Prostate gland (tissue), 2 donors: ENCODE measurements around the gene EPB41L1. TPM values are rescaled to one million over a fixed set of nuclear protein-coding genes. Genes with fewer than 3 reads are reported as not detected.

Experiments used
- DNase-seq: peaks from one replicate; pipeline ENCODE4 v3.0.0-alpha.2; 2019; ENCODE audit warnings: low spot score
- H3K27ac ChIP-seq, 2 donors: fragments of 200-600 bp; sonication (generic); 2 replicates each; pipeline ENCODE4 v1.5.1; 2017 to 2019
- H3K27me3 ChIP-seq: fragments of 200-600 bp; sonication (generic); replicated peaks from 2 replicates; pipeline ENCODE4 v1.5.1; 2019; ENCODE audit not compliant: insufficient read depth
- H3K36me3 ChIP-seq, 2 donors: fragments of 200-600 bp; sonication (generic); 1 replicate in 1 of 2; 2 replicates in 1 of 2; pipeline versions ENCODE4 v1.5.1 to v1.8.1; 2017 to 2019
- H3K4me1 ChIP-seq: fragments of 200-600 bp; sonication (generic); replicated peaks from 2 replicates; pipeline ENCODE4 v1.5.1; 2019
- H3K4me3 ChIP-seq, 2 donors: fragments of 200-600 bp; sonication (generic); 2 replicates each; pipeline ENCODE4 v1.5.1; 2017 to 2019
- H3K9me3 ChIP-seq: fragments of 200-600 bp; sonication (generic); 2 replicates; pipeline ENCODE4 v1.5.1; 2017
- POLR2A ChIP-seq: fragments of 450-650 bp; IDR thresholded peaks from one replicate; pipeline ENCODE4 v1.6.1; 2016; ENCODE audit warnings: antibody characterized with exemption, mild to moderate bottlenecking
- POLR2AphosphoS5 ChIP-seq: sonication (generic); formaldehyde crosslinking; IDR thresholded peaks from one replicate; pipeline ENCODE4 v1.6.1; 2017; ENCODE audit warnings: antibody characterized with exemption
- WGBS: methylation state at CpG from one replicate; pipeline ENCODE4 v1.1.5; 2018; 5-methylcytosine and 5-hydroxymethylcytosine counted together
- intact Hi-C: fragments of 100-400 bp; cut with DNase I; formaldehyde crosslinking; loops from one replicate; pipeline ENCODE4 v1.14.2; 2022
- total RNA-seq, 2 donors: library from RNA; depleted of rRNA; stranded (reverse); fragments of >200 nt; gene quantifications; one replicate each; pipeline ENCODE4 v1.1.0, GENCODE V29; 2016
- TF ChIP-seq, protein P1 (sequence below), 4 experiments: fragments of 200-600 bp in 2 of 4; fragments of 450-650 bp in 2 of 4; sonication (generic) in 2 of 4; IDR thresholded peaks; 1 replicate in 3 of 4; 2 replicates in 1 of 4; pipeline ENCODE4 v1.5.1; 2016 to 2019; ENCODE audit warnings: antibody characterized with exemption in 4 of 4, mild to moderate bottlenecking in 2 of 4, moderate library complexity in 2 of 4

The EPB41L1 gene
- total RNA-seq, 2 donors from 2014 or later: 27.7 to 91.1 TPM

DNA sequence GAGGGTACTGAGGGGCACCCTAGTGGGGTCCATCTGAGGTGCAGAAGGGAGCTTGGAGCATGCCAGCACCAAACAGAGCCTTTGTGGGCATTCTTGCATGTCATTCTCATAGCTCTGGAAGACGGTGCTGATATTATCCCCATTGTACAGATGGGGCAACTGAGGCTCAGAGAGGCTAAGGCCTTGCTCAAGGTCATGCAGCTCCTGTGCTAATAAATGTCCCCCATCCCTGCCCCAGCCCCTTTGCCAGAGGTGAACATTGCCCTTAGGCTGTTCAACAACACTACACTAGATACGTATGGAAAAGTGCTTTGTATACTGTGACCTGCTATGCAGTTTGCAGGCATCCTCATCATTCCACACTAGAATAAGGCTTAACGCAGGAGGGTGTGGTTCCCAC, 5.5 kb upstream of the EPB41L1 start:
- no peaks in the 10 kb centered on the region for H3K4me1 ChIP-seq
- no peaks in the 10 kb centered on the region for H3K36me3 ChIP-seq
- no peak for DNase-seq
- no peak overlapping the region for H3K4me3 ChIP-seq
- H3K9me3 ChIP-seq: no peaks in the 10 kb centered on the region
- TF ChIP-seq, protein P1, sequence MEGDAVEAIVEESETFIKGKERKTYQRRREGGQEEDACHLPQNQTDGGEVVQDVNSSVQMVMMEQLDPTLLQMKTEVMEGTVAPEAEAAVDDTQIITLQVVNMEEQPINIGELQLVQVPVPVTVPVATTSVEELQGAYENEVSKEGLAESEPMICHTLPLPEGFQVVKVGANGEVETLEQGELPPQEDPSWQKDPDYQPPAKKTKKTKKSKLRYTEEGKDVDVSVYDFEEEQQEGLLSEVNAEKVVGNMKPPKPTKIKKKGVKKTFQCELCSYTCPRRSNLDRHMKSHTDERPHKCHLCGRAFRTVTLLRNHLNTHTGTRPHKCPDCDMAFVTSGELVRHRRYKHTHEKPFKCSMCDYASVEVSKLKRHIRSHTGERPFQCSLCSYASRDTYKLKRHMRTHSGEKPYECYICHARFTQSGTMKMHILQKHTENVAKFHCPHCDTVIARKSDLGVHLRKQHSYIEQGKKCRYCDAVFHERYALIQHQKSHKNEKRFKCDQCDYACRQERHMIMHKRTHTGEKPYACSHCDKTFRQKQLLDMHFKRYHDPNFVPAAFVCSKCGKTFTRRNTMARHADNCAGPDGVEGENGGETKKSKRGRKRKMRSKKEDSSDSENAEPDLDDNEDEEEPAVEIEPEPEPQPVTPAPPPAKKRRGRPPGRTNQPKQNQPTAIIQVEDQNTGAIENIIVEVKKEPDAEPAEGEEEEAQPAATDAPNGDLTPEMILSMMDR (IDR thresholded peaks at IDR 0.05): no peak
- no peak for TF ChIP-seq POLR2A
- TF ChIP-seq POLR2AphosphoS5: no peak
- intact Hi-C loops: no loop called here
- no peak overlapping the region for H3K27ac ChIP-seq
- no peaks in the 10 kb centered on the region for H3K27me3 ChIP-seq
- WGBS: 69% methylated on average over 3 of the region's 3 CpGs

DNA sequence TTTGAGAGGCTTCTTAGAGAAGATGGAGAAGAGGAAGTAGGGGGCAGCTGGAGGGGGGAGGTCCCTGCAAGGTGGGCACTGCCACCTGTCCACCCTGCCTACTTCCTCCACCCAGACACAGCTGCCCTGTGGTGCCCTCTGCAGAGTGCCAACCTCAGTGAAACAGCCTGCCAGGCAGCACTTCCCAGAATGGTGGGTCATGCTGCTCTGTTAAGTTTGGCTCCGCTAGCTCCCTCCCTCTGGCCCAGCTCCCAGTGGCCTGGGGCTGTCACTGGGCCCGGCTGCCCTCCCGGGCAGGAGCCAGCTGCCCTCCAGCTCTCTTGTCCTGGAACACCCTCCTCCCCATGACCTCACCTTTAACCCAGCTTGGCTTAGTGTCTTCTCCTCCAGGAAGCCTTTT, 5.1 kb upstream of the EPB41L1 start:
- DNase-seq: no peak
- Histone ChIP-seq H3K4me1 (no peaks in the 10 kb centered on the region), H3K27me3 (no peaks in the 10 kb centered on the region), H3K9me3 (no peaks in the 10 kb centered on the region), H3K36me3 (no peaks in the 10 kb centered on the region), H3K27ac (no peak overlapping the region), H3K4me3 (no peak overlapping the region)
- intact Hi-C loops: no loop called here
- TF ChIP-seq POLR2AphosphoS5: no peak
- WGBS: 42% methylated on average over 3 of the region's 3 CpGs

DNA sequence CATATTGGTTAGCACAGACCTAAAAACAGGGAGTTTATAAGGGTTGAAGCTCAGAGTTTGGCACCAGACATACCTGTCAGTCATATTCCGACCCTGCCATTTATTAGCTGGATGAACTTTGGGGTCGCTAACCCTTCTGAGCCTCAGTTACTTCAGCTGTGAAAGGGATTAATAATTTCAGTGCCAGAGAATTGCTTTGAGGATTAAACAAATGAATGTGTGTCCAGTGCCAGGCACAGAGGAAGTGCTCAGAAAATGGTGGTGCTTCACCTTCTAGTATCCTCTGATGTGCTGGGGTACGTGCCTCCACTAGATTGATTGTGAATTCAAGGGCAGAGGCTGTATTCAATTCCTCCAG, 4.1 kb upstream of the EPB41L1 start:
- Histone ChIP-seq H3K36me3 (no peaks in the 10 kb centered on the region), H3K4me3 (no peak overlapping the region), H3K27me3 (no peaks in the 10 kb centered on the region), H3K9me3 (no peaks in the 10 kb centered on the region), H3K27ac (no peak overlapping the region), H3K4me1 (peaks cover 5% of the 10 kb centered on the region)
- DNase-seq: no peak
- 92% methylated on average over 3 of the region's 3 CpGs for WGBS
- intact Hi-C loops: no loop called here
- TF ChIP-seq POLR2AphosphoS5: no peak
- TF ChIP-seq, protein P1 (IDR thresholded peaks at IDR 0.05): no peak
- no peak for TF ChIP-seq POLR2A

DNA sequence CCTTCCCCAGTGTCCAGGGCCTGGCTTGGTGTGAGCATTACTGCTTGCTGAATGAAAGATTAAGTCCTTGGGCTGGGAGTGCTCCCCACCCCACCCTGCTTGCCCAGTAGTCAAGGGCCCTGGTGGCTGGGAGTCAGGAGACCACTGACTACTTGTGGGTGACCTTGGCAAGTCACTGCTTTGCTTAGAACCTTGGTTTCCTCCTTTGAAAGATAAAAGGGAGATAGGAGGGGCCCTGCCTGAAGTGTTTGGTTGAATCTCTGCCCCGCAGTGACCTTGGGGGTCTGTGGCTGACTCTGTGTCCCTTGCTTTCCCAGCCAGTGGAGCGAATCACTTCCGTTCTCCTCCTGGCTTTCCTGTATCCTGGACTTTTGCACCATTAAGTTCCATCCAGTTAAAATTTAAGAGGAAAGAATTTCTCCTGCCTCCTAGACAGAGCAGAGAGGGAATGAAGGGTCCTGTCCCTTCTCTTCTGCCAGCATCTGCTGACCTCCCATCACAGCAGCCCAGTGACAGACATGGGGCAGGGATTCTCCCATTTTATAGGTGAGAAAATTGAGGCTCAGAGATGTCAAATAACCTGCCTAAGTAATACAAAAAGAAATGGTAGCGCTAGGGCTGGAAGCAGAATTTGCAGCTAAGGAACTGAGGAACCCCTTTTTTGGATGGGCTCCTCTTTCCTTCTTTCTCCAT, 3.5 kb upstream of the EPB41L1 start:
- H3K9me3 ChIP-seq: no peaks in the 10 kb centered on the region
- no peak for DNase-seq
- H3K4me3 ChIP-seq: no peak overlapping the region
- TF ChIP-seq, protein P1 (IDR thresholded peaks at IDR 0.05): no peak
- TF ChIP-seq POLR2A (no peak), POLR2AphosphoS5 (no peak)
- no peaks in the 10 kb centered on the region for H3K27me3 ChIP-seq
- H3K4me1 ChIP-seq: peaks cover 5% of the 10 kb centered on the region
- H3K27ac ChIP-seq: no peak overlapping the region
- WGBS: 78% methylated on average over 4 of the region's 4 CpGs
- H3K36me3 ChIP-seq: no peaks in the 10 kb centered on the region
- intact Hi-C loops: no loop called here

DNA sequence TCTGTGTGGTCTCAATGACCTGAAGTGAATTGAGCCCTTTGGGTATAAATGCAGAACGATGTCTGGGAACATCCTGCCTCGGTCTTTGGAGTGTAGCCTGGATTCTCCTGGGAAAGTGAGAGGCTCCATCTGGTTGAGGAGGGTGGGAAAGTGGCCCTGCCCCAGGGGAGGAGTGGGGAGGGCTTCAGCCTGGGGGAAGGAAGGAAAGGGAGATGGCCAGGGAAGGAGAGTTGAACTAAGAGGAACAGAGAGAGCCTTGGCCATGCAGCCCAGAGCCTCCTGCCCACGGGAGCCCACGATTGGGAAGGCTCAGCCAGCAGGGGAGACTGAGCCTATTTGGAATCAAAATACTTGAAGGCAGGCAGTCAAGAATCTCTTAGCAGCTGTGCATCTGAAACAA, 2.3 kb upstream of the EPB41L1 start:
- no peaks in the 10 kb centered on the region for H3K36me3 ChIP-seq
- intact Hi-C loops: no loop called here
- H3K27ac ChIP-seq: peak overlapping the region; percentile 35 to 87
- WGBS: 39% methylated on average over 4 of the region's 4 CpGs
- H3K4me1 ChIP-seq: peaks cover 5% of the 10 kb centered on the region
- no peaks in the 10 kb centered on the region for H3K9me3 ChIP-seq
- DNase-seq: no peak
- no peak overlapping the region for H3K4me3 ChIP-seq
- no peaks in the 10 kb centered on the region for H3K27me3 ChIP-seq
- no peak for TF ChIP-seq POLR2AphosphoS5
- TF ChIP-seq POLR2A: no peak
- TF ChIP-seq, protein P1 (IDR thresholded peaks at IDR 0.05): no peak
